RKO (cell line): ENCODE measurements around the gene FXYD7.
A peak's percentile ranks its signal among the peaks of the same experiment; 100 is the strongest.
"Not testable (repeated sequence)": the region's sequence is repeated elsewhere in the genome, so short reads cannot be mapped to it uniquely, and the experiment has no call there.

ENCODE experiments used
- DNase-seq: peaks from one replicate; pipeline ENCODE4 v3.0.0-alpha.2; 2016; ENCODE audit warnings: low spot score

Gene FXYD7

DNA sequence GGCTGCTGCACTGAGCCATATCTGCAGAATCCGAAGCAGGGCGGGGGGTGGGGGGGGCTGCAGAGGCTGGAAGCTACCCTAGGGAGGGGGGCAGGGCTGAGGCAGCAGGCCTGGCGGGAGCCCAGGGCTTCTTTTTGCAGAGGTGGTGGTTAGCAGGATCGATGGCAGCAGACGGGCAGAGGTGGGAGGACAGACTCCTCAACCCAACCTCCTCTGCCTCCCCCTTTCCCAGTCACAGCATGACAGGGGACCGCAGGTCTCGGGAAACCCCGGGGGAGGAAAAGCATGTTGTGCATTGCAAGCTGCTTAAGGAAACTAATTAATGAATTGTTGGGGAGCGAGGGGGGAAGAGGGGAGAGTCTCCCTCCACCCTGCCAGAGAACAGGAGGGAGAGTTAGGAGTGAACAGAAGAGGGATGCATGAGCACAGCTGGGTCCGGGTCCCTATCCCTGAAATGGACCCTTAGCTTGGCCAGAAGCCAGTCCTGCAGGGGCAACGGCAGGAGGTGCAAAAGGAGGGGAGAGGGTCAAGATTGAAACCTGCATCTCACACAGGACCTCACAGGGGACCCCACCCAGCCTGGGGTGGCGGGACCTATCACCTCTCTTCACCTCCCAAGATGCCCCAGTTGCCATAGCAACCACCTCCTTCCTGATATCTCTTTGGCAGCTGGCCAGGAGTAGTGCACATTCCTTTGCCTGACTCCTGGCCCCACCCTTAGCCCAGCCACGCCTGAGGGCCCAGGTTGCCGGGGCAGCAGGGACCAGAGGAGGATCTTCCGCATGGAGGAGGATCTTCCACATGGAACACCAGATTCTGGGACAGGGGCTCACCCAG is 1.8 kb downstream of the FXYD7 start:
- no peak for DNase-seq

DNA sequence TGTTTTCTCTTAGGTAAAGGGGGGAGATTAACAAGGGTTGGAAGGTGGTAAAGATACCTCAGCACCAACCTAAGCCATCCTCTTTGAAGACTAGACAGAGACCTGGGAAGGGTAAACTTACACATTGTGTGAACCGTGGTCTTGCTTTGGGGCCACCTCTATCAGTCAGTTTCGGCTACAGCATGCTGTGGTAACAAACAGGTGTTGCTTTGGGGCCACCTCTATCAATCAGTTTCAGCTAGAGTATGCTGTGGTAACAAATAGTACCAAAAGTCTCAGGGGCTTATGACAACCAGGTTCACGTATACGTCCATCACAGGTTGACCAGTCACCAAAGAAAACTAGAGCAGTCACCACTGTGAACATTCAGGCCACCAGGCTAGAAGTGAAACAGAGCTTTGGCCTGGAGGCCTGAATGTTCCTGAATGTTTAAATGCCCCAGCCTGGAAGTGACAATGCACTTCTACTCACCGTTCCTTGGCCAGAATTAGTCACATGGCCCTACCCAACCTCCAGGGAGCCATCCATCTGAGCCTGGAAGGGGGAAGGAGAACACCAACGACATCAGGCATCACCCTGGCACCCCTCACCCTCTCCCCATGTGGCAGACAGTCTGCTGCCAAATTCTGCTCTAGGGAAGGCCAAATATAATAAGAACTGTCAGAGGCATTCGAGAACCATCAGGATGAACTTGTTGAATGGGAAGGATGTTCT is 3.8 kb downstream of the FXYD7 start:
- DNase-seq = no peak

DNA sequence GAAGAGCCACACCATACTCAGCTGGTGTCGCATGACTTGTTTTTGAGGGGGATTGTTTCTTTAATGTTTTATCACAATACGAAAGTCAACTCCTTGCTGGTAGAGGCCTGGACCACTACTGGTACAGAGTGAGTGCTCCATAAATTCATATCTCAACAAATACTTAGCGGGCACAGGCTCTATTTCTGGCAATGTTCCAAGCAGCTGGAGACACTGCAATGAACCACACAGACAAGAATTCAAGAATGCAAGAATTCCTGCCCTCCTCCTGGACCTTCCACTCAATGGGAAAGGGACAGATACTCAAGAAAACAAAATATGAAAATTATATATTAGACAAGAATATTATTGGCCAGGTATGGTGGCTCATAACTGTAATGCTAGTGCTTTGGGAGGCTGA is 6.4 kb downstream of the FXYD7 start:
- DNase-seq = no peak

DNA sequence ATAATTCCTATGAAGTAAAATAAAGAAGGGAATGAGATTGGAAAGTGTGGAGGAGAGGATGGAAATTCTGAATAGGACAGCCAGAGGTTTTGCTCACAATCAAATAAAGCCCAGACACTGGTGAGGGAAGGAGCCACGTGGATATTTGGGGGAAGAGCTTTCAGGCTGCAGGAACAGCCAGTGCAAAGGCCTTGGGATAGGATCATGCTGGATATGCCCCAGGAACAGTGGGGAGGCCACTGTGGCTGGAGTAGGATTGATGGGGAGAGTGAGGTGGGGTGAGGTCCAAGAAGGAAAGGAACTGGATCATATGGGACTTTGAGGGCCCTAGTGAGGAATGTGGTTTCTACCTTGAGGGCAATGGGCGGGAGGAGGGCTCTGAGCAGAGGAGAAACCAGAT is 7.4 kb downstream of the FXYD7 start:
- no peak for DNase-seq

DNA sequence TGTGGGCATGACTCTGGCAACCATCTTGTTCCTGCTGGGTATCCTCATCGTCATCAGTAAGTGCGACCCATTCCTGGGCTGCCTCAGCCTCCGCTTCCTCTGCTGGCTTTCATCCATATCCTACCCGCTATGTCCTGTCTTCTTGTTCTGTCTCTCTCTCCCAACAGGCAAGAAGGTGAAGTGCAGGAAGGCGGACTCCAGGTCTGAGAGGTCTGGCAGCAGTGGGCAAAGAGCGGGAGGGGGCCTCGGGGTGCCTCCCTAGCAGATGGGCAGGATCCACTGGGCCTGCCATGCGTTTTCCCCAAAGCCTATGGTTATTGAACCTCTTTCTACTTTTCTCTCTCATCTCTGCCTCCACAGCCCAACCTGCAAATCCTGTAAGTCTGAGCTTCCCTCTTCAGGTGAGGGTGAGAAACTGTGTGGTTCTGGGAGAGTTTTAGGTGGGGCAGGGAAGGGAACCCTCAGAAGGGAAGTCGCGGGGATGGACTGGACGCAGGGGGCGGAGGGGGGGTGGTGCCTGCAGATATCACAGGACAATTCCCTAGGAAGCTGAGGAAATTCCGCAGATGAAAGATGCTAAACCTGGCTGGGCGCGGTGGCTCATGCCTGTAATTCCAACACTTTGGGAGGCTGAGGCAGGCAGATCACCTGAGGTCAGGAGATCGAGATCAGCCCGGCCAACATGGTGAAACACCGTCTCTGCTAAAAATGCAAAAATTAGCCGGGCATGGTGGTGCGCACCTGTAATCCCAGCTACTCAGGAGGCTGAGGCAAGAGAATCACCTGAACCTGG is 8.4 kb downstream of the FXYD7 start:
- no peak for DNase-seq

DNA sequence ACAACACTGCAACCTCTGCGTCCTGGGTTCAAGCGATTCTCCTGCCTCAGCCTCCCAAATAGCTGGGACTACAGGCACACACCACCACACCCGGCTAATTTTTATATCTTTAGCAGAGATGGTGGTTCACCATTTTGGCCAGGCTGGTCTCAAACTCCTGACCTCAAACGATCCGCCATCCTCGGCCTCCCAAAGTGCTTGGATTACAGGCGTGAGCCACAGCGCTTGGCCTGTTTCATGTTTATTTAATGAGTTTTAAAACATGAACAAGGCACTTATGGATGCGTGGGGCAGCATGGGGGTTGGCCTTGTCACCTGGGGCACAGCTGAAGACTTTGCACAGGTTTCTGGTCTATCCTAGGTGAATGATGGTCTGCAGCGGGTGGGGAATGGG is 10.1 kb downstream of the FXYD7 start:
- not testable (repeated sequence) for DNase-seq

DNA sequence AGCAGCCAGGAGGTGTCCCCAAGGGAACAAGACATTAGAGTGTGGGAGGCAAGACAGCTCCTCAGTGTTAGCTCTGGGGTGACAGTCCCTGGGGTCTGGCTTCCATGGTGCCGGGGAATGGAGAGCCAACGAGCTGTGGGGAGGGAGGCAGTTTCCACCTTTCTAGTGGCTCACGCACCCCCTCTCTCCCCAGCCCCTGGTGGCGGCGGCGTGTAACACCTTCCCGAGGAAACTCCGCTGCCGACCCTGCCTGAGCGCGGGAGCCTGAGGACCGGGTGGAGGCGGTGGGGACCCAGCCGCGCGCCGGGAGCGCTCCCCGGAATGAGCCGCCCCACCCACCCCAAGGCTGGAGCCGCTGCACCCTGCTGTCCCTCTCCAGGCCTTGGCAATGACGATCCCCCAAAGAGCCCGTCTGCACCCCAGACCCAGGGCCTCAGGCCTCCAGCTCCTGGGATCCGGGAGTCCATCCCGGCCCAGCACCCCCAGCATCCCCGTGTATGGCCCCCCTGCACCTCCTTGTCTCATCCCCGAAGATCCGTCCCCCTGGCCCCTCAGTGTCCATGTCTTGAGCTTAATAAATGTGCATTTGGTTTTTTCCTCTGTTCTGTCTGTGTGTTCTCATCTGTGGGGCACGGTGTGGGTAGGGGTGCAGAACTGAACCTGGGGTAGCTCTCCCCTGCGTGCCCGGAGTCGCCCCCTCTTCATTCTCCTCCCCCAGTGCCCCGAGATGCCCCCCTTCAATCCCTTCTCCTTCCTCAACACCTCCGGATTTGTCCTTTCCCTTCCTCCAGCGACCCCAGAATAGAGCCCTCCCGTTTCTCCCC is 10.9 kb downstream of the FXYD7 start:
- DNase-seq = peak; percentile 72

DNA sequence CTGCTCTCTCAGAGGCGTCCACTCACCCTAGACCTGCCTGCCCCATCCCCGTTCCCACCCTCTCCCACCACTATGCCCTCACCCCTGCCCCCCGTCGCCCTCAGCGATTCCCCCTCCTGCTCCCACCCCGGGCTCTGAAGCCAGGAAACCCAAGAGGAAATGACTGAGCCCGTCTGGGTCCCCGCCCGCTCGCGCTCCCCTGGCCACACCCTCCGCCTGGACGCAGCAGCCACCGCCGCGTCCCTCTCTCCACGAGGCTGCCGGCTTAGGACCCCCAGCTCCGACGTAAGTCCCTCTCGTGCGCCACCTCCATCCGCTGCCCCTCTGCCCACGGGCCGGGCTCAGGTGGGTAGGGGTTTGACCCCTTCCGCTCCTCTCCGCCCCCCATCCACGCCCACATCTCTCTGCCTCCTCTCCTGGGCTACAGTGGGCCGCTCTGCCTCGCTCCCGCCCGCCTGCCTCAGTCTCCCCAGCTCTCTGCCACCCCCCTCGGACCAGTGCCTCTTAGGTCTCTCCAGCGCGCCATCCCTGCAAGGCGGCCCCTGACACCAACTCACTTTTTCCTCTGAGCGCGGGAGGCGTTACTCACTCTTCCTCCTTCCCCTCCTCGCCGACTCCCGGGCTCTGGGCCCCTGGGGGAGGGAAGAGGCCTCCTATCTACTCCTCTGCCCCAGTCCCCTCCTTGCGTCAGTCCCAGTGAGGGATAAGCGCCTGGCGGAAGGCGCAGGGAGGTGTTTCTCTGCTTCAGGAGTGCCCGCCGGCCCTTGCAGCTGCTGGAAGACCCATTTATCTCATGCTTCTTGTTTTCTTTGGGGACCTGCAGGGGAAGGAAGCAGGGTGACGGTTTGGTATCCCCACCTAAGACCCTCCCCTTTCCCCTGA is 11.7 kb downstream of the FXYD7 start, which contains the start of gene FXYD5:
TSS of gene FXYD5 (plus strand) at position 211 of the 882 bp plus-strand sequence. CDS start 816 bp downstream, outside the sequence.
- DNase-seq = peak; percentile 89

DNA sequence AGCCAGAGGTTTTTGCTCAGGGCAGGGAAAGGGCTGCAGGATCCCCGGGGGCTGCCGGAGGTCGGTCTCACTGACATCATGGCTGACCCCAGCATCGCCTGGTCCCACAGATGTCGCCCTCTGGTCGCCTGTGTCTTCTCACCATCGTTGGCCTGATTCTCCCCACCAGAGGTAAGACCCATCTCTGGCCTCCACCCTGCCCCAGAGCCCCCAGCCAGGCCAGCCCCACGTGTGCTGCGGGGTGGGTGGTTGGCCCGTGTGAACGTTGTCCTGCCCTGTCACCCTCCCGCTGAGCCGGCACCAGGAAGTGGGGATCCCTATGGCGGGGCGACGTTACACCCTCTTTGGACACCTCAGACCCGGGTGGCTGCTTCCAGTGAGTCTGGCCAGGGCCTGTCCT is 12.4 kb downstream of the FXYD7 start:
- peak; percentile 65 for DNase-seq

DNA sequence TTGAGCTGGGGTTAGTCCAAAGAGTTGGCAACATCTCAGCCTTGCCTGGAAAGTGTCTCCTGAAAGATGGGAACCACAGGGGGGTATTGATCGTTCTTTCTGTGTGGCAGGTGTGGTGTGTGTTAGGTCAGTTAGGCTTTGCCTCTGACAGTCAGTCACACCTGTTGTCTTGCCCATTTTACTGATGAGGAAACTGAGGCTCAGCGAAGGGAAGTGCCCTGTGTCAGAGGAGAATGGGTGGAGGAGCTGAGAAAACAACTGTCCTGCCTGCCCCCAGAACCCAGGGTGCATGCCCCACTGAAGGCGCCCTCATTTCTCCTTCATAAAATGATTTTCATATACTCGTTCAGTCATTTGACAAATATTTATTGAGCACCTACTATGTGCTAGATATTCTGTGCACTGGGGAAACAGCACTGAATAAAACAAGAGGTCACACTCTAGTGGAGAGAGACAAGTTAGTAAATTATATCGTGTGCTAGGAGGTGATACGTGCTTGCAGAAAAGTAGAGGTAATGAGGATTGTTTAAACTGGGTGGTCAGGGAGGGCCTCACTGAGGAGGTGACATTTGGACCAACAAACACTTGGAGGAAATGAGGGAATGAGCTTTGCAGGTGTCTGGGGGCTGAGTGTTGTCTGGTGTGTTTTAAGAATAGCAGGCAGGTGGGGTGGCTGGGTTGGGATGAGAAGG is 13.1 kb downstream of the FXYD7 start:
- DNase-seq = no peak

DNA sequence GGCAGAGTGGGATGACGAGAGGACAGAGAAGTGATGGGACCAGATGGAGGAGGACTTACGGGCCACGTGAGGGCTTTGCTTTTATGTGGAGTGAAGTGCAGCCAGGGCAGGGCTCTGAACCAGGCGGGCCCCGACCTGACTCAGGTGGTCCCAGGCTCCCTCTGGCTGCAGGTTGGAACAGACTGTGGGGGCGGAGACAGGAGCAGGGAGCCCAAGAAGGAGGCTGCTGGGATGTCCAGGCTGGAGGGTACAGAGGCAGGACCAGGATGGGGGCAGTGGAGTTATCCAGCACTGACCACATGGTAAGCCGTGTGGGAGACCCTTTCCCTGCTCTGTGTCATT is 13.6 kb downstream of the FXYD7 start:
- DNase-seq = no peak

DNA sequence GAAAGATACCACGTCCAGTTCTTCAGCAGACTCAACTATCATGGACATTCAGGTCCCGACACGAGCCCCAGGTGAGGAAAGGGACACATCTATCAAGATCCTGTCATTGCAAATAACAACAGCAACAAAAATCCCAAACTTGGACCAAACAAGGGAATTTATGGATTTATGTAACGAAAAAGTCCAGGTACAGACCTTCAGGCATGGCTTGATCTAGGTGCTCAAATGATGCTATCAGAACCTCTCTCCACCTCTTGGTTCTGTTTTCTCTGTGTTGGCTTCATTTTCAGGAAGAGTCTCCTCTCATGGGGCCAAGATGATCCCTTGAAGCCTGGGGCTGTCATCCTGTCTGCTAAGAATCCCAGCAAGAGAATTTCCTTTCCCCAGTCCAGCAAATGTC is 14.4 kb downstream of the FXYD7 start:
- DNase-seq = no peak

DNA sequence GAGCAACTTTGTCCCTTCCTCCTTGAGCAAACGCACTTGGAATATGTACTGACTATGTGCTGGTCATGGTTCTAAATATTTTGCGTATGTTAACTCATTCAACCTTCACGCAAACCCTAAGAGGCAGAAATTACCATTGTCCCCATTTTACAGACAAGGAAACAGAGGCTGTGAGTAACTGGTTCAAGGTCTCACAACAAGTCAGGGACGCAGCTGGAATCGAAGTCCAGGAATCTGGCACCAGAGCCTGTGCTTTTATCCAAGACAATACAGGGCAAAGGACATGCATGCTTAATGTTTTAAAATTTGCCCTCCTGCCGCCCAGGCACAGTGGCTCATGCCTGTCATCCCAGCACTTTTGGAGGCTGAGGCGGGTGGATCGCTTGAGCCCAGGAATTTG is 16.6 kb downstream of the FXYD7 start:
- no peak for DNase-seq

DNA sequence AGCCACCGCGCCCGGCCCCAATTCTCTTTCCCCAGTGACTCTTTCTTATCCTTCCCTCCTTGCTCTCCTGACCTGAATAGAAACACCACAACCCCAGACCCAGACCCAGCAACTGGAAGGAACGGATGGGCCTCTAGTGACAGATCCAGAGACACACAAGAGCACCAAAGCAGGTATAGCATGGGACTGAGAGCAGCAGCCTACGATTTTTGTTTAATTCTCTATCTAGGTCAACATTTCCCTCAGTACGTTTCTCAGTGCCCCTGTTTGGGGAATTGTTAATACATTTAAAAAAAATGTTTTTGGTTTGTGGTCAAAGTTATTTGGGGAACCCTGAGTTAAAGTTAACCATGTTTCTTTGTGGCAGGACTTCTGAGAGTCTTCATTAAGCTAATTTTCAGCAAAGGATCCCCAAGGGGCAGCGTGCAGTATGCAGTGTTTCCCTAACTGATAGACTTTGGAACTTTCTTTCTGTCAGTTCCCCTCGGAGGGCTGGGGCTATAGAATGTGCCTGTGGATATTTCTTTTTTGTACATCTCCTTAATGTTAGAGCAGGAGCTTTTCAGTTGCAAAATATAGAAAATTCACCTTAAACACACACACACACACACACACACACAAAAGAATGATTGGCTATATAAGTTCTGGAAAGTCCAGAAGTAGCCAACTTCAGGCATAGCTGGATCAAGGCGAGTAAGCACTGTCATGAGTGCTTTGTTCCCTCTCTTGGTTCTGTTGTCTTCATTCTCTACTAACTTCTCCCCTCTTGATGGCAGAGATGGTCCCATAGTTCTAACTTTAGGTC is 17.8 kb downstream of the FXYD7 start:
- no peak for DNase-seq

DNA sequence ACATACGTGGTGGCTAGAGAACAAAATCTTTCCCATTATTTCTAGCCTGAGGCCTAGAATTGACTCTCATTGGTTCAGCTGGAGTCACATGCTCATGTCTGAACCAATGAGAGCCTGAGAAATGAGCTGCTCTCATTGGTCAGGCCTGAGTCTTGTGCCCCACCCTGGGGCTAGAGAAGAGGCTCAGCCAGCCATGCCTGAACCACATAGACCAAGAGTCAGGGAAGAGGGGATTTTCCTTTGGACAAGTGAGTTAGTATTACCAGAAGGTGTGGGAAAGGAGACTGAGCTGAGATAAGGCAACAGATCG is 18.3 kb downstream of the FXYD7 start:
- no peak for DNase-seq

DNA sequence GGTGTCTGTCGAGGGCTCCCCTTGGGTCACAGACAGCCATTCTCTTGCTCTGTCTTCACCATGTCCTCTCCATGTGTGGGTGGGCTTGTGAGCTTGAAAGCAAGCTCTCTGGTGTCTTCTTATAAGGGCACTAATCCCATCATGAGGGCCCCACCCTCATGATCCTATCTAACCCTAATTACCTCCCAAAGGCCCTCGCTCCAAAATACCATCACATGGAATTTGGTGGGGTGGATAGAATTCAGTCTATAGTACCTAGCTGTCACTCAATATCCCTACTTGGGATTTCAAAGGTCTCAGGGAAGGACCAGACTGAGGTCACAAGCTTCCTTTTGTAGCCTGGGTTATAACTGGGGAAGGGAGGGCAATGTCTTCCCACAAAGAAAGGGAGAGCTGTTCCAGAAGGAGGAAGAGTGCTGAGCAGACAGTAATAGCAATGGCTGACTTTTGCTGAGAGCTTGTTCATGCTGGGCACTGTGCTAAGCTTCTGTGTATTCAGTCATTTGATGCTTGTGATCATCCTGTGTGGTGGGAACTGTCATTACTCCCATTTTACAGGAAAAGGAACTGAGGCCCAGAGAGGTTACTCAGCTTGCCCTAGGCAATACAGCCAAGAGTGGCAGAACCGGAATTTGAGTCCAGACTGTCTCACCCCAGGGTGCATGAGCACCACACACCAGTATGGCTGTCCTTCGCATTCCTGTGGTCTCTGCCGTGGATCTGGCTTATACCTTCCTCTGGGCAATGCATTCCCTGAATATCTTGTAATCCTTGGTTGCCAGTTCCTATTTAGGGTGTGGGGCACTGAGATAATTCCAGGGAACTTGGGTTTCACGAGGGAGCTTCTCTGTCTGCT is 19.6 kb downstream of the FXYD7 start:
- DNase-seq = no peak

DNA sequence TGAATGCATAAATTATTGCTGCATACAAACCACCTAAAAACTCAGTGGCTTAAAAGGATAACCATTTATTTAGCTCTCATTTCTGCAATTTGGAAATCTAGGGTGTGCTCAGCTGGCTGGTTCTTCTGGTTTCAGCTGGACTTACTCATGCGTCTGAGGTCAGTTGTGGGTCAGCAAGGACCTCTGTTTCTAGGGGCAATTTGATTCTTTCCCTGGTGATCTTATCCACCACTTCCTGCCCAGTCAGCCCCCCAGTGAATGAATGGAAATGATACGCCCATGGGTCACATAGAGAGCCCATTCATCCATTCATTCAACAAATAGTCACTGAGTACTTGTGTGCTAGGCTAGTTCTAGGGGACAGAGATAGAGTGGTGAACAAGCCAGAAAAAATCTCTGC is 21.4 kb downstream of the FXYD7 start:
- DNase-seq = peak; percentile 89

DNA sequence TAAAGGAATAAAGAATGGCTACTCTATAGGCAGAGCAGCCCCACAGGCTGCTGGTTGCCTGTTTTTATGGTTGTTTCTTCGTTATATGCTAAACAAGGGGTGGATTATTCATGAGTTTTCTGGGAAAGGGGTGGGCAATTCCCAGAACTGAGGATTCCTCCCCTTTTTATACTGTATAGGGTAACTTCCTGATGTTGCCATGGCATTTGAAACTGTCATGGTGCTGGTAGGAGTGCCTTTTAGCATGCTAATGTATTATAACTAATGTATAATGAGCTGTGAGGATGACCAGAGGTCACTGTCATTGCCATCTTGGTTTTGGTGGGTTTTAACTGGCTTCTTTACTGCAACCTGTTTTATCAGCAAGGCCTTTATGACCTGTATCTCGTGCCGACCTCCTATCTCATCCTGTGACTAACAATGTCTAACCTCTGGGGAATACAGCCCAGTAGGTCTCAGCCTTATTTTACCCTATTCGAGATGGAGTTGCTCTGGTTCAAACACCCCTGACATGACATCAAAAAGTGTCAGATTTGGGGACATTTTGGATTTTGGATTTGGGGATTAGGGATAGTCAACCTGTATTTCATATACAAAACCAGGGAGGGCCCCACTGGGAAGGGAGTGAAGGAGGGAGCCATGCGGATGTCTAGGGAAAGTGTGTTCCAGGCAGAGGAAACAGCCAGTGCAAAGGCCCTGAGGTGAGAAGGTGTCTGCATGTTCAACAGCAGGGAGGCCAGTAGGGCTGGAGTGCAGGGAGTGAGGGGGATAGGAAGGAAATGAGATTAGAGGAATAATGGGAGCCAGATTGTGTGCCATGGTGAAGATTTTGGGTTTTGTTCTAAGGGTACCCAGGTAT is 22.4 kb downstream of the FXYD7 start:
- no peak for DNase-seq
